Superior temporal gyrus (tissue), 1 donor: ENCODE measurements around the gene IL4.
"Not testable (repeated sequence)": the region's sequence is repeated elsewhere in the genome, so short reads cannot be mapped to it uniquely, and the experiment has no call there.

ENCODE experiments used
- DNase-seq: peaks from one replicate; pipeline ENCODE4 v3.0.0-alpha.2; 2016; ENCODE audit errors: extremely low spot score

IL4 gene

GRCh38 chr5:132674671-132675506 is 1.1 kb downstream of the IL4 start:
- no peak for DNase-seq

DNA sequence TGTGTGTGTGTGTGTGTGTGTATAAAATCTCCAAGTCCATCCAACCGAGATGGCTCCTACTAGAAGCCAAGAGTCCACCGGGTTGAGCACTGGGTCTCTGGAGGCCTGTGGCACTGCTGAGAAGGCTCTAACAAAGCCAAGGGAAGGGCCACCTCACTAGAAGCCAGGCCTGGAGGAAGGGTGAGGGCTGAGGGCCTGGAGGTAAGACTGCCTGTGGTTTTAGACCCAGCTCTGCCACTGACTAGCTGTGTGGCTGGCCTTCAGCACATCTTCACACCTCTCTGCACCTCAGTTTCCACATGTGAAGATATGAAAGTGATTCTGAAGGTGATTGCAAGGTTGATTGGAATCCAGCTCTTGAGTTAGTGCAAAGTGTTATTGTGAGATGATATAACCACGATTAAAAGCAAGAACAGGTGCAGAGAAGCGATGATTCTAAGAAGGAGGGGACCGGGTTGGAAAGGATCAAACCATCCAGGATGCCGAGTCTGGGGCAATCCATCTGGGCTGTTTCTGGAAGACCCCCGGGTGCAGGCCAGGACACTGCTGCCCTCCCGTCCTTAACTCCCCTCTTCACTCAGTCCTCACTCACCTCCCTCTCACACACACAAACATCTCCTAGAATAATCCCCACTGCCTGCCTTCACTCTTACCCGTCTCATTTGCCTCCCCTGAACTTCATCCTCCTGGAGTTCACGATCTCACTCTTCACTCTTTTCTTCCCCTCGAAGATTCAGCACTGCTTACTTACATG is 2.3 kb downstream of the IL4 start:
- no peak for DNase-seq

DNA sequence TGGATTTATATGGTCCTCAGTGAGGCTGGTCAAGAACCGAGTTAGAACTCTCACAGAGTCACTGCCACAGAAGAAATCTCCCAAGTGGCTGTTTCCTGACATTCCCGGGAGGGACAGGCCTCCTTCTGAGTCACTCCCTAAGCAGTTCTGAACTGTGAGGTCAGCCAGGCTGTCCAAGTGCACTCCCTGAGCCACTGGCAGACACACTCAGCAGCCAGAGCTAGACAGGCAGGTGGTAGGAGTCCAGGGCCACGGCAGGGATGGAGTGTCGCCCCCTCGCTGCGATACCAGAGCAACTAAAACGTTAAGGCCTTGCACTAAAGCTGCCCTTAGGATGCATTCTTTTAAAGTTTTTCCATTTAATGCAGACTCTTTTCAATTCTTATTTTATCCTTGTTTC is 3.4 kb downstream of the IL4 start:
- DNase-seq: no peak

GRCh38 chr5:132677682-132678400 is 4.1 kb downstream of the IL4 start:
- no peak for DNase-seq

DNA sequence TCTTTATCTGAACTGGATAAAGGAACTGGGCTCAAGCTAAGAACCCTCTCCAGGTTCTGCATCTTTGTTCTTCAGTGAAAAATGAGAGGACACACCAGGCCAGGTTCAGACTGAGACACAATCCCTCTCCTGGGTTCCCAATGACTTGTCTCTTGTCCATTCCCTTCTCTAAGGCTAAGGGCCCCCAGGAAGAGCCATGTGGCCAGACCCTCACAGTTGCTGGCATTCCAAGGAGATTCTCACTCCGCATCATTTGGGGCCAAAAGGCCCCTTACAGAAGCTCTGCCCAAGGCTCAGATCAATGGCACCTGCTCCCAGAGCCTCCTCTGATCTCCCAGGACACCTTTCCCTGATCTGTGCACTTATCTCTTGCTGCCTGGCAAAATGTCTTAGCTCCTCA is 4.9 kb downstream of the IL4 start:
- DNase-seq: no peak

DNA sequence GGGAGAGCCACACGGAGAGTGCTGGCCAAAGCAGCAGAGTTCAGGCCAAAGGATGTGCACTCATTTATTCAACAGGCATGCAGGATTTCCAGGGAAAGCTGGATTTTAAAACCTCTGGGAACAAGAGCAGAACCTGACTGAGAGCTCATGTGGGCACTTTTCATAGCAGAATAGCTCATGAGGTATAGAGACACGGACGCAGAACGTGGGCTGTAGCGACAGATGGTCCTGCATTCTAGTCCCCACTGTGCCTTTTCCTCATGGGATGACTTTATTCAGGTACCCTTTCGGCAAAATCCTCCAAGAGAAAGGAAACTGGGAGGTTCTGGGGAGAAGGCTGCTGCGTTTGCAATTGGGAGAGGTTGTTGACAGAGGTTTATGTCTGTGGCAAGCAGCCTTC is 5.4 kb downstream of the IL4 start:
- no peak for DNase-seq

- no peak for DNase-seq
These were observed 6.1 kb downstream of the IL4 start for GRCh38 chr5:132679717-132680380.

DNA sequence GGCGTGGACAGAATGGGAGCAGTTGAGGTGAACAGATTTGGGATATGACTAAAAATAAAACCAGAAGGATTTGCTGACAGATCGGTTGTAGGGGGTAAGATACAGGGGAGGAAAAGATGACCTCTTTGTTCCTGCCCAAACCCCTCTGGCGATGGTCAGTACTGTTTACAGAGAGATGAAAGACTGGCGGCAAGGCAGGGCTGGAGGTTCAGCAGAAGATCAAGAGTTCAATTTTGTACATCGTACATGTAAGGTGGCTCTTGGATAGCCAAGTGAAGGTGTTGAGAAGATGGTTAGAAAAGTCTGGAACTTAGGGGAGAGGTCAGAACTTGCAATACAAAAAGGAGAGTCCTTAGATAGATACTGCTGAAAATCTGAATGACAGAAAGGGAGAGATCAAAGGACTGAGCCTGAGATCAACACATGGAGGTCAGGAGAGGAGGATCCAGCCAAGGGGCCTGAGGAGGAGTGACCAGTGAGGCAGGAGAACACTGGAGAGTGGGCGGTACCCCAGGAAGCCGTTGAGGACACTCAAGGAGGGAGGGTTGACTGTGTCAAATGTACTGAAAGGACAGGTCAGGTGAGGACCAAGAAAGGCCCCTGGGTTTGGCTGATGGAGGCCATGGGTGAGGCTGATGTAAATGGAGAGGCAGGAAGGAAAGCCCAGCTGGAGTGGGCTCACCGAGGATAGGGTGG is 7.1 kb downstream of the IL4 start:
- no peak for DNase-seq

- DNase-seq: no peak
These were observed 7.7 kb downstream of the IL4 start for GRCh38 chr5:132681476-132681831.

- DNase-seq: no peak
These were observed 8.2 kb downstream of the IL4 start for GRCh38 chr5:132681983-132682382.

GRCh38 chr5:132684491-132684890 is 10.7 kb downstream of the IL4 start:
- DNase-seq: no peak

- no peak for DNase-seq
These were observed 11.3 kb downstream of the IL4 start for GRCh38 chr5:132684922-132685720.

DNA sequence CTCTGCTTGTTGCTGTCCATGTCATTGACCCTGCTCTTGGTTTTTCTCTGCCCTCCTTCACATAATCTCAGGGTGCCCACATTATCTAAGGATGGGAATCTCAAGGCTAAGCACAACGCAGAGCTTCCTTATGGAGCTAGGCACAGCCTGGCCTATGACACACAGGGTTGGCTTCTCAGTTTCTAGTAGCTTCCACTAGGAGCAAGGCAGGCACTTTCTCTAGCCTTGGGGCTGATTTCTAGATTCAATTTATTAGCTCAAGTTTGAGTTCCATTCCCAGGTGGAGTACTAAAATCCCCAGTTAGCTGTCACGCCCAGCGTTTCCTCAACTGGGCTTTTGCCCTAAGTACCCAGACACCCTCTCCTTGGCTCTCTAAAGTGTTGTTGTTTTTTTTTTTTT is 12.4 kb downstream of the IL4 start:
- no peak for DNase-seq

- no peak for DNase-seq
These were observed 14.2 kb downstream of the IL4 start for GRCh38 chr5:132687995-132688394.

DNA sequence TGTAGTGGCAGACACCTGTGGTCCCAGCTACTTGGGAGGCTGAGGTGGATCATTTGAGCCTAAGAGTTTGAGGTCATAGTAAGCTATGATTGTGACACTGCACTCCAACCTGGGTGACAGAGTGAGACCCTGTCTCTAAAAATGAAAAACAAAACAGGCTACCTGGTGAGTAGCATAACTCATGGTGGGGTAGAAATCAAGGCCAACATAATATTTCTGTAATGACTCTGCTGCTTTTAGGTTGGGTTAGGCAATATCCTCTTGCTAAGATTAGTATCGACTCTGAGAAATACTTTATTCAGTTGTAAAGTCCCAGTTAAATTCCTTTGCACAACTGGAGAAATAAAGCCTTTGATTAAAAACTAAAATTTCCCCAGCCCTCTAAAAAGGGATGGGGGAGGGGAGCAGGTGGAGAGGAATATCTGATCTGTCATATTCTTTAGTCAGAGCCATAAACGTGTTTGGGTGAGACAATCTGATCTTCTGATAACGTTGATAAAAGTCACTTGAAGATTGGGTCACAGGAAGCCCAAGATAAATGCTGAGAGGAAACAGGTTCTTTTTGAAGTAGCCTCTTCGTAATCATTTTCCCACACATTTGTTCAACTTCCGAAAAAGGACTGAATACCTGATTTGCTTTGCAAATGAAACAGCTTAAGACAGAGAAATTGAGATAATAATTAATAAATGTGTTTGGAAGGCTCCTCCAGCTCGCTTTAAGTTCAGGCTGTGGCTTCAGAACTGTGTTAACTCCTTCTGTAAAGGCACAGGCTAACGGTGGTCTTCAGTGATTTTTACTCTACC is 14.9 kb downstream of the IL4 start:
- DNase-seq: no peak

DNA sequence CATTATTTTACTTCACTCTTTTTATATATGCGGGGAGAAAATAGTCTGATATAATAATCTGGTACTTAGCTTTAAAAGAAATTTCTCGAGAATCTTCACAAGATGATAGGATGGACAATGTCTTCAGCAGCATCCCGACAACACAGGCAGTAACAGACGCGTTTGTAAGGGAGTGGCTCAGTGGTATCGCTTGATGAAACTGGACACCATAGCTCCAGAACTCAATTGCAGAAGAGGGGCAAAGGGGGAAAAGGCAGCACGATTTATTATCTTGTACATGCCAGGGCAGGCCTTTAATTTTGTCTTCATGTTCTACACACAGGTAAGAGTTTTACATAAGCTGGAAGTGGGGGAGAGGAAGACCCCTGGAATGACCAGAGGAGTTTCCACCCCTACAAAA is 15.7 kb downstream of the IL4 start:
- DNase-seq: no peak

DNA sequence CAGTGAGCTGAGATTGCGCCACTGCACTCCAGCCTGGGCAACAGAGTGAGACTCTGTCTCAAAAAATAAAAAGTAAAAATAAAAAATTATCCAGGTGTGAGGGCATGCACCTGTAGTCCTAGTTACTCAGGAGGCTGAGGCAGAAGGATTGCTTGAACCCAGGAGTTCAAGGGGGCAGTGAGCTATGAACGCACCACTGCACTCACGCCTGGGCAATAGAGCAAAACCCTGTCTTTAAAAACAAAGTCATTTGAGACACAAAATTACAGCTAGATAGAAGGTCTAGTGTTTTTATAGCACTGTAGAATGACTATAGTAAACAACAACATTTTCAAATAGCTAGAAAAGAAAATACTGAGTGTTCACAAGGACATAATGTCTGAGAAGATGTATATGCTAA is 16.4 kb downstream of the IL4 start:
- DNase-seq: no peak

DNA sequence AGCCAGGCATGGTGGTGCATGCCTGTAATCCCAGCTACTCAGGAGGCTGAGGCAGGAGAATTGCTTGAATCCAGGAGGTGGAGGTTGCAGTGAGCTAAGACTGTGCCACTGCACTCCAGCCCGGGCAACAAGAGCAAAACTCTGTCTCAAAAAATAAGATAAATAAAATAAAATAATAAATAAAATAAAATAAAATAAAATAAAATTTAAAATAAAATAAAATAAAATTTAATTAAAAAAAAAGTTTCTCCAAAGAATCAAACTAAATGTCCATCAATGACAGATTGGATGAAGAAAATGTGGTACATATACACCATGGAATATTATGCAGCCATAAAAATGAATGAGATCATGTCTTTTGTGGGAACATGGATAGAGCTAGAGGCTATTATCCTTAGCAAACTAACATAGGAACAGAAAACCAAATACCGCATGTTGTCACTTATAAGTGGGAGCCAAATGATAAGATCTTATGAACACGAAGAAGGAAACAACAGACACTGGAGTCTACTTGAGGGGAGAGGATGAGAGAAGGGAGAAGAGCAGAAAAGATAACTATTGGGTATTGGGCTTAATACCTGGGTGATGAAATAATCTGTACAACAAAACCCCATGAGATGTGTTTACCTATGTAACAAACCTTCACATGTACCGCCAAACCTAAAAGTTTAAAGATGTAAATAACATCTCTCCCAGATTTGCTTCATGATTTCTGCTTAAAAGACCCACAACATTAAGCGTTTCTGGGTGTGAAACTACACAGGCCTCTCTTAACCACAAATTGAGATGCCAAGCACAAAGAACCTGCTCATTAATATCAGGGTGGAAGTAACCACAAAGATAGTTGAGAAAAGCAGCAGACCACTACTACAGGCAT is 18.2 kb downstream of the IL4 start:
- DNase-seq: not testable (repeated sequence)

GRCh38 chr5:132692632-132692967 is 18.8 kb downstream of the IL4 start:
- DNase-seq: no peak
